Stimulated activated CD4-positive, alpha-beta T cell treated with anti-CD3 and anti-CD28 coated beads, TNF-alpha, amount 100 ng/mL, for 4 hours (primary cell): ENCODE measurements around the gene OGT.
"Not testable (repeated sequence)": the region's sequence is repeated elsewhere in the genome, so short reads cannot be mapped to it uniquely, and the experiment has no call there.

Source experiments
- DNase-seq, 3 experiments: peaks; one replicate each; pipeline ENCODE4 v3.0.0-alpha.2; 2020; ENCODE audit warnings: low read depth in 3 of 3

Gene OGT

GRCh38 chrX:71586929-71587328 lies 54.0 kb downstream of the OGT start:
- DNase-seq: no peak

- not testable (repeated sequence) for DNase-seq
These were observed 60.3 kb downstream of the OGT start for GRCh38 chrX:71593210-71593609.

DNA sequence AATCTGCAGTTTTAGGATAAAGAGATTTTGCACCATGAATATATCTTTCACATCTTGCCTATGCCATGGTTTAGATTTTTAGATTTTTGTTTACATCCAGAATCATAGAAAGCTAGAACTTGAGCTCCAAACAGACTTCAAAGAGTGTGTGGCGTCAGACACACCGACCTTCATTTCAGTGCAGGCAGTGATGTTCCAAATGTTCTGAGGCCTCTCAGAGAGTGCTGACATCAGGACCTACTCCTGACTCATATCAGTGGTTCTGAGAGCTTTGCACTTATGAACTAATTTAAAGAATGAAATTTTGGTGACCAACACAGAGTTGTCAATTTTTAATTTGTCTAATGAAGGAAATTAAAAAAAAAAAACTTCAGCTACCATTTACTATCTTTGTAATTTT lies 67.1 kb downstream of the OGT start:
- DNase-seq: no peak

GRCh38 chrX:71603618-71604017 lies 70.7 kb downstream of the OGT start:
- DNase-seq: no peak

GRCh38 chrX:71604141-71604540 lies 71.2 kb downstream of the OGT start:
- no peak for DNase-seq

DNA sequence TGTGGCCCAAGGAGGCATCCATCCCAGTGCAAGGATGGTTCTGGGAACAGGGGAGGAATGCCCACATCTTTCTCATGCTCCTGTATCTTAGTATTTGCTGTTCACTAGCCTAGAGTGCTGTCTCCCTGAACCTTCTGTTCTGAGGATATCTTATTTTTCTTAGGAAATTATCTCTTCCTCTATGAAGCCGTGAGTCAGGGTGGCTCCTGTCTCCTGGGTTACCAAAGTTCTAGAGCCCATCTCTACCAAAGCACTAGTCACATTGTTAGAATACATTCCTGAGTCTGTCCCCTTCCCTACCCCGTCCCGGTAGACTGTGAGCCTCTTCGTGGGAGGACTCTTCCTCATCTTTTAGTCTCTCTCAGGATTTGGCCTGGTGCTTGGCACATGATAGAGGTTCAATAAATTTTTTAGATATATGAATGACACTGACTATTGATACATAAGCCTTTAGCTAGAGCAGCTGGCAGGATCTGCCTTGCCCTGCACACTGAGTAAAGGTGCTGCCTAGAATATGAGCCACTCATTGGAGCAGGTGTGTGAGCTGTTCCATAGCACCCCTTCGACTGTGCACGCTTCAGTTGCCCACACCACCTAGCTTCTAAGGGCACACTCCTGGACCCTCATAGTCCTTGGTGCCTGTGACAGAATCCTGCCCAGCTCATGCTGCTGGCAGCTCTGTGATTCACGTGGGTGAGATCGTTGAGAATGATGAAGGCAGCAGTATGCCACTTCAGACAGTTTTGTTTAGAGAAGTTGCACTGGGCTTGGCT lies 72.1 kb downstream of the OGT start:
- DNase-seq: no peak

GRCh38 chrX:71606536-71607216 lies 73.8 kb downstream of the OGT start:
- no peak for DNase-seq

DNA sequence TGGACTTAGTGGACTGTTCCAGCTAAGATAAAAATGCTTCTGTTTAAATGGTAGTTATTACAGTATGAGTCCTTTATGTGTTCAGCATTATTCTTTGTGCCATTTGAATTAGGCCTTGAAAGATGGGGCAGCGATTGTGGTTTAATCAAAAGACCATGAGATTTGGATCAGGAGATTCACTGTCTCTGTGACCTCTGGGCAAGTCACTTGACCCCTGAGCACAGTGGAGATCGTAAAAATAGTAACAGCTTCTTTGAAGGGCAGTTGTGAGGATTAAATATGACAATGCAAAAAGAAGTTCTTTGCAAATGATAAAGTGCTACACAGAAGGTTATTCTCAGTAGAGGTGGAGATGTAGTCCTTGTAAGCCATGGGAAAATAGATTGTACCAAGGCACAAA lies 74.6 kb downstream of the OGT start:
- DNase-seq: no peak

DNA sequence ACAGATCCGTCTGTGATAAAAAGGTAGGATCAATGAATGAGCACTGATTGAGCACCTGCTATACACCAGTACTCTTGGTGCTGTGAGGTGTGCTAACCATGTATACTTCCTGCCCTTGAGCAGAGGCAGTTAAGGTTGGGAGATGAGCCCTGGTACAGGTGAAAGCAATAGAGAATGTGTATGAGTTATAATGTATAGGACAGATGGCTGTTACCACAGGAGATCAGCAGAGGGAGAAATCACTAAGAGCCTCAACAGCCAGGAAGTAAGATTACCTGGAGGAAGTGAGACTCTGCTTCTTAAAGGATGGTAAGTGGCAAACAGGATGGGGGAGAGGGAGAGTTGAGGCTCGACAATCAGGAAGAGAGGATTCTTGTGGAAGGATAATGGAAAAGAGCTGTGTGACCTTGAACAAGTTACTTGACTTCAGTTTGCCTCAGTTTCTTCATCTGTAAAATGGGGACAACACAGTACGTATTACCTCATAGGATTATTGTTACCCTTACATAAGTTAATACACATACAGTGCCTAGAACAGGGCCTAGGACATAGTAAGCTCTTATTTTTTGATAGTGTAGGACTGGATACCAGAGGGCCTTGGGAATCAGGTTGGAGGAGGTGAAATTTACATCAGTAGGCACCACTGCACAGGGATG lies 76.3 kb downstream of the OGT start:
- DNase-seq: no peak

GRCh38 chrX:71611736-71612135 lies 78.8 kb downstream of the OGT start:
- DNase-seq: not testable (repeated sequence)

DNA sequence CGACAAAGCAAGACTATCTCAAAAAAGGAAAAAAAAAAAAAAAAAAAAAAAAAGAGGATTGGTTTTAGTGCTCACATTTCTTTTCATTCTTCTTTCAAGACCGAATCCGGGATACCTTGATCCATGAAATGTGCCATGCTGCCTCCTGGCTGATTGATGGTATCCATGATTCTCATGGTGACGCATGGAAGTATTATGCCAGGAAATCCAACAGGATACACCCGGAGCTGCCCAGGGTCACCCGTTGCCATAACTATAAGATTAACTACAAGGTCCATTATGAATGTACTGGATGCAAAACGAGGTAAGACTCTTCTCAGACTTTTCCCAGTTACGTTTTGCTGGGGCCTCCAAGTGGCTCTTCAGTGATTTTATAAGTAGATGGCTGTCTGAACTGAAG lies 79.4 kb downstream of the OGT start:
- DNase-seq: no peak

DNA sequence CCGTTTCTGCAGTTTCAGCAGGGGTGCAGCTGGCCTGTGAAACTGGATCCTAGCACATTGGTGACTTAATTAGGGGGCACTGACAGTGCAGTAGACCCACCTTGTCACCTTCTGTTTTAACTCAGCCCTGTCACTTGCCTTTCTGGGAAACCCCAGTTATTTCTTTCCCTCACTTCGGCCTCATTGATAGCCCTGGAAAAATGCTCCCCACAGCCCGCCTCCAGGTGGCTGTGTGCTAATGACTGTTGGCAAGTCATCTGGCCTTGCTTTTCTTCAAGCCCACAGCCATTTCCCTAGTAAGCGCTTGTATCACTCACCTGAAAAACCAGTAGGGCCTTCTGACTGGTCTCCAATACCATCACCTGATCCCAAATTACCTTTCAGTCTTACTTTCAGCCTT lies 82.2 kb downstream of the OGT start:
- DNase-seq: no peak

DNA sequence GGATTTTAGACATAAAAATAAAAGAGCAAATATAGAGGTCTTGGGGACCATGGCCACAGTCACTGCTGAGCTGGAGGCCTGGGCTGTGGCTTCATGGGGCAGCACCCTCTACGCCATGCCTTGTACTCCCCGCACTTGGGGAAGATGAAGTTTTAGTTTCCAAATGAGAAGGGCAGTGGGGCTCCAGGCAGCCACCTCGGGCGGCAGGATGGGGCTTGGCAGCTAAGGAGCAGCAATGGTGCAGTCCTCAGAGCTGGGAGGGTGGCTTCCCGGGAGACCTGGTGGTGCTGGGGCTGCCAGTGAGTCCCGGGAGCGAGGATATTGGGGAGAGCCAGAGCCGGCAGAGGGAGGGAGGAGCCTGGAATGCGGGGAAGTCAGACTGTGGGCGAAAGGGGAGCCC lies 83.0 kb downstream of the OGT start:
- DNase-seq: no peak

GRCh38 chrX:71616672-71617529 lies 84.0 kb downstream of the OGT start:
- DNase-seq: no peak

DNA sequence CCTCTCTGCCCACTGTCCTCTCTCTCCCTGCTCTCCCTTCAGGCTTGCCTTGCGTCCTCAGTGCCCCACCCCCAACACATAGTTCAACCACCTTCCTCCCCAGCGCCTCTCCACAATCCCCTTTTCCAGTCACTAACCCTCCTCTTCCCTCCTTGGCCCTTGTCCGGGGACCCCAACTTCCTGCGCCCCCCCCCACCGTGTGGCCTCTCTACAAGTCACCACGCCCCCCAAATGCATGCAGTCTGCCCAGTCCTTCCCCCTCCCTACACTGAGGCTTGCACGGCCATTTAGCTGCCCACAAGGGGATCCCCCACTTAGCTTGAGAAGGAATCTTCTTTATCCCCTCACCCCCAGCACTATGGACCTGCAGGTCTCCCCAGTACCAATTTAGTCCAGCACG lies 84.8 kb downstream of the OGT start:
- no peak for DNase-seq

DNA sequence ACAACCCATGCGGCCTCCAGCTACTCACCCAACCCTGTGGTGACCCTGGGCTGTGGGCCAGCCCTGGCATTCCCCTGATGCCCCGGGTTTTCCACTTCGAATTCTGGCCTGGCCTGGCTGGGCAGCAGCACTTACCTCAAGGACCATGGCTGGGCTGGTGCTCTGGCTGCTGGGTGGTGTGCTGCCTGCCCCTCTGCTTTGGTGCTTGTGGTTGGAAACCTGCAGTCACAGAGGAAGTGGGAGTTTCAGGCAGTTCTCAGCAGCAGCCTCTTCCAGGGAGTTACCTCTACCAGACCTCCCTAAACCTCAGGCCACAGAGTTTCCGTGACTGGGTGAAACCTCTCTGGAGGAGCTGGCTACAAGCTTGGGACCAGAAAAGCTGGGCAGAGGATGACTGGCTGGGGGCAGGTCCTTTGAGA lies 85.4 kb downstream of the OGT start, which contains the start of gene CXCR3:
TSS of gene CXCR3 (minus strand) at position 209 of the 419 bp plus-strand sequence. CDS start at position 147, 62 bp downstream.
- DNase-seq: peak in 2 of 3 experiments; percentile 34 to 53

- no peak for DNase-seq
These were observed 85.9 kb downstream of the OGT start for GRCh38 chrX:71618787-71619186.

GRCh38 chrX:71619193-71619592 lies 86.3 kb downstream of the OGT start:
- DNase-seq: peak in 2 of 3 experiments; percentile 43 to 52

DNA sequence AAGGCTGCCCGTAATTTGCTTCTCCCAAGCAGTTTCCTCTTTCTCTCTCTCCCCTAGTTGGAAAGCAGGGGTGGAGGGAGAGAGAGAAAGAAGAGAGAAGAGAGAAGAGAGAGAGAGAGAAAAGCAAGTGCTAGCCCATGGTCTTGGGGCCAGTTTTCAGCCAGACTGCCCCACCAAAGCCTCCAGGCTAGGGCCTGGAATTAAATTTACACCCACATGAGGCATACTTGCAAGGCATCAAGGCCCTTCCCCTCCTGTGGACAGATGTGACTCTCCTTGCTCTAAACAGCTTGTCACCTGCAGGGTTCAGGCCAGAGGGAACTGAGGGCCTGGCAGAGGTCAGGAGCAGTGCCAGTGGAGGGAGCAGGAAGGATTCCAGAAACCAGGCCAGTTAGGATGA lies 87.1 kb downstream of the OGT start:
- no peak for DNase-seq

DNA sequence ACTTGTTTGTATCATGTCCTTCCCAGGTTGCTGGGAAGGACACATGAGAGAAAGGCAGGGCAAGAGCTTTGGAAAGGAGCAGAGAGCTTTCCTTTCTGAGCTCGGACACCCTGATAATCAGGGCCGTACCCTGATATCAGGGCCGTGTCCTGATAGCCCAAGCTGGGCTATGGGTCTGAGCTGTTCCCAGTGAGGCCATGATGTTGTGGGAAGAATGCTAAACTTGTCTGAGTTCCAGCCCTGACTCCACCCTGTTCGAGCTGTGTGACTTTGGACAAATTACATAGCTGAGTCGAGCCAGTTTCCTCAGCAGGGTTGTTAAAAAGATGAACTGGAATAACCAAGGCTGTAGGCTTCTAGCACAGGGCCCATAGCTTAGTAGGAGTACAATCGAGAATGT lies 88.7 kb downstream of the OGT start:
- DNase-seq: no peak

DNA sequence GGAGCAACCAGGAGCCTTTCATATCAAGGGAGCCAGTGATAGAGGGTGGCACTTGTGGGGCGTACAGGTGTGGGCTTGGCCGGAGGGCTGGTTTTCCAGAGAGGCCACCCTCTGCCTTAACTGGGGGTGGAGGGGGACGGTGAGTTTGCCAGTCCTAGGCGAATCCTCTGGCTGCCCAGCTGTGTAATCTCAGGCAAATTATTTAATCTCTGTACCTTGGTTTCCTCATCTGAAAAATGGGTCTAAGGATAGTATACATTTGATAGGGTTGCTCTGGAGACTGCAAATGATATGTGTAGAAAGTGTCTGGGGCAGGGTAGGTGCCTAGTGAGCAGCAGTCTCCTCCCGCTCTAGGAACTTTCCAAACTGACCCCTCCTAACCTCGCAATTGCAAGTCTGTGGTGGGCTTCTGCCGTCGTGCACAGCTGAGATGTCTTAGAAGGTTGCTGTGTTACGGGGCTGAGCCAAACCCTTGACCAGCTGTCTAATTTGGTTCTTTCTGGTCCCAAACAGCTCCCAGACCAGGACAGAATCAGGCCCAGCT lies 89.2 kb downstream of the OGT start:
- DNase-seq: no peak
